22Rv1 (cell line): ENCODE measurements around the gene SPTAN1.

Experiments
- ZFX ChIP-seq: fragments of 450-650 bp; IDR thresholded peaks from 2 replicates; pipeline ENCODE4 v1.6.1; 2017; ENCODE audit warnings: antibody characterized with exemption, borderline replicate concordance
- TF ChIP-seq, protein P1 (sequence below): fragments of 450-650 bp; IDR thresholded peaks from 2 replicates; pipeline ENCODE4 v1.5.1; 2017; ENCODE audit warnings: mild to moderate bottlenecking

DNA sequence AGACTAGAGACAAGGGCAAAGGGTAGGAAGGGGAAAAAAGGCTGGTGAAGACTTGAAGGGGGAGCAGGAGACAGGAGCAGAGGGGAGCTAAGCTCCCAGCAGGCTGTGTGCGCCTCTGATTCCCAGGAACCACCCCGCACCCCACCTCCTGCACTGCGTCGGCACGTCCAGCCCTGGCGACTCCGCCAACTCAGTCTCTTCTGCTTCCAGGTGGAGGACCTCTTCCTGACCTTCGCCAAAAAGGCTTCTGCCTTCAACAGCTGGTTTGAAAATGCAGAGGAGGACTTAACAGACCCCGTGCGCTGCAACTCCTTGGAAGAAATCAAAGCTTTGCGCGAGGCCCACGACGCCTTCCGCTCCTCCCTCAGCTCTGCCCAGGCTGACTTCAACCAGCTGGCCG is 73.8 kb downstream of the SPTAN1 start:
- TF ChIP-seq, protein P1, sequence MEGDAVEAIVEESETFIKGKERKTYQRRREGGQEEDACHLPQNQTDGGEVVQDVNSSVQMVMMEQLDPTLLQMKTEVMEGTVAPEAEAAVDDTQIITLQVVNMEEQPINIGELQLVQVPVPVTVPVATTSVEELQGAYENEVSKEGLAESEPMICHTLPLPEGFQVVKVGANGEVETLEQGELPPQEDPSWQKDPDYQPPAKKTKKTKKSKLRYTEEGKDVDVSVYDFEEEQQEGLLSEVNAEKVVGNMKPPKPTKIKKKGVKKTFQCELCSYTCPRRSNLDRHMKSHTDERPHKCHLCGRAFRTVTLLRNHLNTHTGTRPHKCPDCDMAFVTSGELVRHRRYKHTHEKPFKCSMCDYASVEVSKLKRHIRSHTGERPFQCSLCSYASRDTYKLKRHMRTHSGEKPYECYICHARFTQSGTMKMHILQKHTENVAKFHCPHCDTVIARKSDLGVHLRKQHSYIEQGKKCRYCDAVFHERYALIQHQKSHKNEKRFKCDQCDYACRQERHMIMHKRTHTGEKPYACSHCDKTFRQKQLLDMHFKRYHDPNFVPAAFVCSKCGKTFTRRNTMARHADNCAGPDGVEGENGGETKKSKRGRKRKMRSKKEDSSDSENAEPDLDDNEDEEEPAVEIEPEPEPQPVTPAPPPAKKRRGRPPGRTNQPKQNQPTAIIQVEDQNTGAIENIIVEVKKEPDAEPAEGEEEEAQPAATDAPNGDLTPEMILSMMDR, result no peak
- no peak for TF ChIP-seq ZFX
